GM23248 (cell line): ENCODE data around the gene APC.

Experiments used
- EZH2 ChIP-seq: fragments of 200-600 bp; sonication (generic); IDR thresholded peaks from 2 replicates; pipeline ENCODE4 v1.6.1; 2018; ENCODE audit warnings: antibody characterized with exemption, mild to moderate bottlenecking; ENCODE audit not compliant: insufficient read depth, poor library complexity, severe bottlenecking
- EZH2phosphoT487 ChIP-seq: fragments of 200-600 bp; sonication (generic); IDR thresholded peaks from 2 replicates; pipeline ENCODE4 v1.6.1; 2018; ENCODE audit warnings: antibody characterized with exemption, moderate library complexity, mild to moderate bottlenecking, low read depth; ENCODE audit not compliant: insufficient read depth

DNA sequence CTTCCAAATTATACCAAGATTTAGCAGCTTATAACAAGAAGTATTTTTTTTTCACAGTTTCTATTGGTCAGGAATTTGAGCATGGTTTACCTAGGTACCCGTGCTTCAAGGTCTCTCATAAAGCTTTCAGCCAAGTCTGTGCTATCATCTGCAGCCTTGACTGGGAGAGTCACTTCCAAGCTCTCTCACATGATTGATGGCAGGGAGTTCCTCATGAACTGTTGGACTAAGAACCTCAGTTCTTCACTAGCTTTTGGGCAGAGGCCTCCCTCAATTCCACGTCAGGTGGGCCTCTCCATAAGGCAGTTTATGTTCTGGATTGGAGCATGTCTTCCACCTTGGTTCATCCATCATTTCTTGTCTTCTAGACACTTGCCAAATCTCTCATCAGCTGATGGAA is 39.9 kb upstream of the APC start:
- TF ChIP-seq EZH2 (no peak), EZH2phosphoT487 (no peak)
